Smooth muscle cell (in vitro differentiated cells): Measurements from ENCODE around the gene PCSK2. TPM values are rescaled to one million over a fixed set of nuclear protein-coding genes. Genes with fewer than 3 reads are reported as not detected.

Experiments used
- DNase-seq: peaks from one replicate; lab custom pipeline; 2025; ENCODE audit not compliant: unreplicated experiment; lab: John Stamatoyannopoulos, UW
- H2AFZ ChIP-seq: fragments of 200-600 bp; sonication (generic); 2 replicates; pipeline ENCODE4 v1.6.0; 2016; ENCODE audit warnings: antibody characterized with exemption, low read depth, mild to moderate bottlenecking
- H3F3A ChIP-seq: fragments of 200-600 bp; sonication (generic); 2 replicates; pipeline ENCODE4 v1.6.0; 2017; ENCODE audit warnings: antibody characterized with exemption, low read depth
- H3K27ac ChIP-seq: fragments of 200-600 bp; sonication (generic); 2 replicates; pipeline ENCODE4 v1.5.1; 2016; ENCODE audit warnings: low read depth, mild to moderate bottlenecking
- H3K27me3 ChIP-seq: fragments of 200-600 bp; sonication (generic); 2 replicates; pipeline ENCODE4 v1.6.1; 2016; ENCODE audit warnings: low read depth, mild to moderate bottlenecking
- H3K36me3 ChIP-seq: fragments of 200-600 bp; sonication (generic); 2 replicates; pipeline ENCODE4 v1.5.1; 2016; ENCODE audit warnings: low read depth
- H3K4me1 ChIP-seq: fragments of 200-600 bp; sonication (generic); 2 replicates; pipeline ENCODE4 v1.5.1; 2016; ENCODE audit warnings: low read depth
- H3K4me2 ChIP-seq: fragments of 200-600 bp; sonication (generic); 2 replicates; pipeline ENCODE4 v1.6.0; 2016; ENCODE audit warnings: mild to moderate bottlenecking
- H3K4me3 ChIP-seq: fragments of 200-600 bp; sonication (generic); 2 replicates; pipeline ENCODE4 v1.5.1; 2016; ENCODE audit warnings: mild to moderate bottlenecking
- H3K79me2 ChIP-seq: fragments of 200-600 bp; sonication (generic); 2 replicates; pipeline ENCODE4 v1.6.0; 2016; ENCODE audit warnings: low read depth, mild to moderate bottlenecking
- H3K9ac ChIP-seq: fragments of 200-600 bp; sonication (generic); 2 replicates; pipeline ENCODE4 v1.6.0; 2016; ENCODE audit warnings: low read depth
- H3K9me3 ChIP-seq: fragments of 200-600 bp; sonication (generic); replicated peaks from 2 replicates; pipeline ENCODE4 v1.5.1; 2016; ENCODE audit warnings: low read depth
- H4K20me1 ChIP-seq: fragments of 200-600 bp; sonication (generic); 2 replicates; pipeline ENCODE4 v1.6.0; 2016; ENCODE audit warnings: low read depth
- WGBS: methylation state at CpG from one replicate; pipeline ENCODE4 v1.1.7; 2016; ENCODE audit warnings: low lambda C conversion rate; 5-methylcytosine and 5-hydroxymethylcytosine counted together
- polyA plus RNA-seq: library from polyadenylated mRNA; unstranded; fragments of >200 nt; fragmentation: Nextera tagmentation; extraction: Ambion mirVana; gene quantifications from 2 replicates; pipeline ENCODE4 v1.2.1, GENCODE V29; 2016
- total RNA-seq: library from RNA; depleted of rRNA; stranded (reverse); fragments of >200 nt; gene quantifications from 2 replicates; pipeline ENCODE4 v1.2.3, GENCODE V29; 2014
- TF ChIP-seq, protein P1 (sequence below): fragments of 200-600 bp; sonication (generic); IDR thresholded peaks from 2 replicates; pipeline ENCODE4 v1.5.1; 2017; ENCODE audit warnings: borderline replicate concordance, mild to moderate bottlenecking, antibody characterized with exemption; ENCODE audit not compliant: insufficient read depth, poor library complexity, severe bottlenecking

PCSK2 gene
- total and polyA plus RNA-seq, 2 experiments from 2014 or later, result not detected

DNA sequence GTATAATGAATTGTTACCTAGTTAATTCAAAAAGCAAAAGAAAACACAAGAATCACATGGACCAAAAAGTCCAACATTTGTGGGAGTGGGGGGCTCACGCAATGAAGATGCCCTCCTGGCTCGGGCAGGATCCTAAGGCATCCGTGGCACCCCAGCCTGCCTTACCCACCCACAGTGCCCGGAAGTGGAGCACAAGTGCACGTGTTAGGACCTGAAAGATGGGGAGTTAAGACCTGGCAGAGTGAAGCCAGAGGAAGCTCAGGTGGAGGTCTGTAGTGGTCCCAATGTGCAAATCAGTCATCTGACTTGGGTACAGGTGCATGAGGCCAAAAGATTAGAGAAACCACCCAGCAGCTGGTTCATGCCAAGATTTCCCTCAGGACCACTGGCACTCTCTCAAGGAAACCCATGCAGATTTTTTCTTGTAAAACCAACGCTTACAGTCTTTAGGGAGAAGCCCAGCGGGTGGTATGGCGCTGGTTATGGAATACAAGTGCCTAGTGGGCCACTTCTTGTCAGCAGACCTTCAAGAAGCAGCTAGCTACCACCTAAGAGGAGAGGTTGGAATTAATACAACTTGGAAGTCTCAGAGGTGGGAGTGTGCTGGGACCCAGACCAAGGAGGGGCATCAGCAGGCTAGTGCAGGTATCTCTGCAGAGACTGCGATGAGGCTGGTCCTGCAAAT lies 262.2 kb downstream of the PCSK2 start:
- Histone ChIP-seq H2AFZ (no peak overlapping the region), H3K4me2 (no peak overlapping the region), H3F3A (no peaks in the 10 kb centered on the region), H3K27me3 (no peaks in the 10 kb centered on the region), H3K79me2 (no peaks in the 10 kb centered on the region), H3K9ac (no peak overlapping the region), H3K4me1 (no peaks in the 10 kb centered on the region), H3K36me3 (no peaks in the 10 kb centered on the region), H3K27ac (no peak overlapping the region), H3K9me3 (no peaks in the 10 kb centered on the region), H3K4me3 (no peak overlapping the region), H4K20me1 (no peaks in the 10 kb centered on the region)
- no peak for DNase-seq
- WGBS, result 83% methylated on average over 9 of the region's 9 CpGs
- TF ChIP-seq, protein P1, sequence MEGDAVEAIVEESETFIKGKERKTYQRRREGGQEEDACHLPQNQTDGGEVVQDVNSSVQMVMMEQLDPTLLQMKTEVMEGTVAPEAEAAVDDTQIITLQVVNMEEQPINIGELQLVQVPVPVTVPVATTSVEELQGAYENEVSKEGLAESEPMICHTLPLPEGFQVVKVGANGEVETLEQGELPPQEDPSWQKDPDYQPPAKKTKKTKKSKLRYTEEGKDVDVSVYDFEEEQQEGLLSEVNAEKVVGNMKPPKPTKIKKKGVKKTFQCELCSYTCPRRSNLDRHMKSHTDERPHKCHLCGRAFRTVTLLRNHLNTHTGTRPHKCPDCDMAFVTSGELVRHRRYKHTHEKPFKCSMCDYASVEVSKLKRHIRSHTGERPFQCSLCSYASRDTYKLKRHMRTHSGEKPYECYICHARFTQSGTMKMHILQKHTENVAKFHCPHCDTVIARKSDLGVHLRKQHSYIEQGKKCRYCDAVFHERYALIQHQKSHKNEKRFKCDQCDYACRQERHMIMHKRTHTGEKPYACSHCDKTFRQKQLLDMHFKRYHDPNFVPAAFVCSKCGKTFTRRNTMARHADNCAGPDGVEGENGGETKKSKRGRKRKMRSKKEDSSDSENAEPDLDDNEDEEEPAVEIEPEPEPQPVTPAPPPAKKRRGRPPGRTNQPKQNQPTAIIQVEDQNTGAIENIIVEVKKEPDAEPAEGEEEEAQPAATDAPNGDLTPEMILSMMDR, result no peak

DNA sequence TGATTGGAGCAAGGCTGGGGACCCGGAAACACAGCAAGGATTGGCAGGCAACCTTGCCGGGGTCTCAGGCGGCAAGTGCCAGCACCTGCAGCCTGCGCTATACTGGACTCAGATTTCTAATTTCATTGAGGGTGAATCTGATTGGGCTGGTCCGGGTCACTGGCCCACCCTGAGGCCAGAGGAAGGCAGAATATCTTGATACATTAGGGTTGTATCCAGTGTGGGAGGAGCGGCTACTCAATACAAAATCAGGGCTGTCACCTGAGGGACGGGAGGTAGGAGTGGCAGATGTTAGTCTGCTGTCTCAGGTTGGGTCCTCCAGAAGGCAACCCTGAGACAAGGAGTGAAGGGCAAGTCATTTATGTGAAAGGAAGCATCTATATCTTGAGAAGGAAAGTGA lies 263.7 kb downstream of the PCSK2 start:
- H3K27ac ChIP-seq, result no peak overlapping the region
- H3K27me3 ChIP-seq, result no peaks in the 10 kb centered on the region
- no peaks in the 10 kb centered on the region for H3F3A ChIP-seq
- no peak overlapping the region for H3K4me2 ChIP-seq
- no peak overlapping the region for H2AFZ ChIP-seq
- H3K9me3 ChIP-seq, result no peaks in the 10 kb centered on the region
- H3K79me2 ChIP-seq, result no peaks in the 10 kb centered on the region
- WGBS, result 90% methylated on average over 7 of the region's 7 CpGs
- no peaks in the 10 kb centered on the region for H3K36me3 ChIP-seq
- H3K4me1 ChIP-seq, result no peaks in the 10 kb centered on the region
- no peak overlapping the region for H3K4me3 ChIP-seq
- no peaks in the 10 kb centered on the region for H4K20me1 ChIP-seq
- TF ChIP-seq, protein P1, result no peak
- no peak overlapping the region for H3K9ac ChIP-seq
- DNase-seq, result no peak

DNA sequence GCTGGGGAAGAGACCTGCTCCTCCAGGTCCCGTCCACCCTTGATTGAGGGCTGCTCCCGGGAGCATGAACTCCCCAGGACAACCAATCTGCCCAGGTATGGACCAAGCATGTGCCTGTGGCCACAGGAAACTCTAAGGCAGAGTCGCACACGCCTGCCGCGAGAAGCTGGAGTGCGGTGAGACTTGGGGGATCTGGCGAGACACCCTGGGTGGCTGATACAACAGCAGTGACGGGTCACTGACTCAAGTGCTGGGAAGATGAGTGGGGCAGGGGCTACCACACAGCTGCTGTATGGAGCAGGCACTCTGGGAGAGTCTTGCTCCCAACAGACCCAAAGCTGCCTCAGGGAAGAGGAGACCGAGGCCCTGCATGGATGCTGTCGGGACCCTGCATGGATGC lies 264.2 kb downstream of the PCSK2 start:
- Histone ChIP-seq H3K36me3 (no peaks in the 10 kb centered on the region), H3K4me2 (no peak overlapping the region), H3K27me3 (no peaks in the 10 kb centered on the region), H2AFZ (no peak overlapping the region), H4K20me1 (no peaks in the 10 kb centered on the region), H3K4me1 (no peaks in the 10 kb centered on the region), H3K4me3 (no peak overlapping the region), H3K9ac (no peak overlapping the region), H3F3A (no peaks in the 10 kb centered on the region), H3K79me2 (no peaks in the 10 kb centered on the region), H3K27ac (no peak overlapping the region), H3K9me3 (no peaks in the 10 kb centered on the region)
- 94% methylated on average over 11 of the region's 11 CpGs for WGBS
- no peak for DNase-seq
- TF ChIP-seq, protein P1, result no peak

DNA sequence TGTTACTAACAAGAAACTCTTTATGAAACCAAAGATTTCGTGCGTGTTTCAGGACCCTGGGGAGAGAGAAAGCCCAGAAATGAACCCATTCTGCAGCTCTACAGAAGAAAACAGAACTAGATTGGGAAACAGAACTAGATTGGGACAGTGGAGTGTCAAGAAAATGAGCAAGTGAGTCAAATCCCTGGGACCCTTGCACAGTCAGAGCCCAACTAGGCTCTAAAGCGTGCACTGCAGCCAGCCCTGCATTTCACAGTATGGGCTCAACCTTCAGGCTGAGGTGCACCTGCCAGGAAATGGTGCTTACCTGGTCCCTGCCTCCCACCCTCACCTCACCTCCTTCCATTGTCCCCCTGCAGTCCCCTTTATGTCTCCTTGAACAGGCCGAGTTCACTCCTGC lies 264.6 kb downstream of the PCSK2 start:
- no peak overlapping the region for H3K4me3 ChIP-seq
- DNase-seq, result no peak
- H3K4me2 ChIP-seq, result no peak overlapping the region
- no peaks in the 10 kb centered on the region for H3K4me1 ChIP-seq
- TF ChIP-seq, protein P1, result no peak
- H3K36me3 ChIP-seq, result no peaks in the 10 kb centered on the region
- H3K9me3 ChIP-seq, result no peaks in the 10 kb centered on the region
- H4K20me1 ChIP-seq, result no peaks in the 10 kb centered on the region
- H3K79me2 ChIP-seq, result no peaks in the 10 kb centered on the region
- H3K27ac ChIP-seq, result no peak overlapping the region
- no peaks in the 10 kb centered on the region for H3F3A ChIP-seq
- no peak overlapping the region for H2AFZ ChIP-seq
- H3K27me3 ChIP-seq, result no peaks in the 10 kb centered on the region
- 86% methylated on average over 4 of the region's 4 CpGs for WGBS
- no peak overlapping the region for H3K9ac ChIP-seq
